HG02973 (cell line): ENCODE data around the gene DDX54.

Experiments used
- ATAC-seq: cut with Tn5 transposase; IDR thresholded peaks from one replicate; pipeline ENCODE4 v1.9.1; 2021; ENCODE audit warnings: moderate library complexity; ENCODE audit not compliant: unreplicated experiment

Gene DDX54

GRCh38 chr12:113165521-113166450 is 19.5 kb downstream of the DDX54 start:
- no peak for ATAC-seq

DNA sequence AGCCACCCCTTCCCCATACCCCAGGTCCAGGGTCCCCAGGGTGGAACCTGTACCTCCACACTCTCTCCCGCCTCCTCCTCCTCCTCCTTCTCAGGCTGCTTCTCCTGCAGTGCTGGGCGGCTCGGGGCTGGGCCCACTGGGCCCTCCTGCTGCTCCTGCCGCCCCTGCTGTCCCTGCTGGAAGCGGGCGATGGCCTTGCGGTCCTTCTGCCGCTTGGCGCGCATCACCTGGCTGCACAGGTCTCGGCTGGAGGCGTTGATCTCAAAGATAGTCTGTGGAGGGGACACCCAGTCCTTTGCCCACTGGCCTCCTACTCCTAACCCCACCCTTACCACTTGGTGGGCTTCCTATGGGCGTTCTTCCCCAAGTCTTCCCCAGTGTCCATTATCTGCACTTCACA is 21.3 kb downstream of the DDX54 start:
- no peak for ATAC-seq

GRCh38 chr12:113163030-113163360 is 22.3 kb downstream of the DDX54 start:
- no peak for ATAC-seq

DNA sequence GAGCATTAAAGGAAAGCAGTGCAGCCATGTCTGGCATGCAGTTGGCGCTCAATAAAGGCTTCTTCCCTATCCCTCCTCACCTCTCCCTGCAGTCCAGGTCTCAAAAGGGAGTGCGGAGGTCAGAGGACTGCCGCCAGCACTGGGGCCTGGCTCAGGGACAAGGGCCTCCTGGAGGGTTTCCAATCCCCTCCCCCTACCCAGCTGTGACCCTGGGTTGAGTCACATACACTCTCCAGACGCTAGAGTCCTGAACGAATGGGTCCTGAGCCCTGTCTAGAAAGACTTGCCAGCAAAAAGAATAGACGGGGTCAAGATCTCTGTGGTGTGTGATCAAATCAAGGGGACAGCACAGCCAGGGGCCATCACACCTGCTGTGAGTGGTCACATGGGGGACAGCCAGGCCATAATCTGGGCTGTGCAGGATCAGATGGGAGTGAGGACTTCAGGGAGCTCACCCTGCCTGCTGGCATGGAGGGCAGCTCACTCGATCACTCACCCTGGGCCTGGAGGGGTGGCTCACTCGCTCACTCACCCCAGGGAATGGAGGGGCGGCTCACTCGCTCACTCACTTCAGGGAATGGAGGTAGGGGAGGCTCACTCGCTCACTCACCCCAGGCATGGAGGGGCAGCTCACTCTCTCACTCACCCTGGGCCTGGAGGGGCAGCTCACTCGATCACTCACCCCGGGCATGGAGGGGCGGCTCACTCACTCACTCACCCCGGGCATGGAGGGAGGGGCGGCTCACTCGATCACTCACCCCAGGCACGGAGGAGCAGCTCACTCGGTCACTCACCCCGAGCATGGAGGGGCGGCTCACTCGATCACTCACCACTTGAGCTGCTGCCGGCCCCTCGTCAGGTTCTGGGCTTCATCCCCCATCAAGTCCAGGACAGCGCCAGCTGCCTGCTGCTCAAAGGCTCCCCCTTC is 22.9 kb downstream of the DDX54 start:
- ATAC-seq: no peak

DNA sequence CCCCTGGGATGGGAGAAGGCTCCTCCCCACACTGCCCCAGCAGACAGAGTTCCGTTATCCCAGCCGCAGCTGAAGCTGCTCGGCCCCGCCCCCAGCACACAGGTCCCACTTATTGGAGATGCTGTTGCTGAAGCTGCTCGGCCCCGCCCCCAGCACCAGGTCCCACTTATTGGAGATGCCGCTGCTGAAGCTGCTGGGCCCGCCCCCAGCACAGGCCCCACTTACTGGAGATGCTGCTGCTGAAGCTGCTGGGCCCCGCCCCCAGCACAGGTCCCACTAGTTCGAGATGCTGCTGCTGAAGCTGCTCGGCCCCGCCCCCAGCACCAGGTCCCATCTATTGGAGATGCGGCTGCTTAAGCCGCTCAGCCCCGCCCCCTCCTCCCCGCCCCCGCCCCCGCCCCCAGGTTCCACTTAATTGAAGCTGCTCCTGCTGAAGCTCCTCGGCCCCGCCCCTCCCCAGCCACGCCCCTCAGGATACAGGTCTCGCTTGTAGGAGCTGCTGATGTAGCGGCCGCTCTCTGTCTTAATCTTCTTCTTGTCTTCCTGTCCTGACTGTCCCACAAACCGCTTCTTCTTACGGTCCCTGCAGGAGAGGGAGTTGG is 23.8 kb downstream of the DDX54 start:
- ATAC-seq: no peak

DNA sequence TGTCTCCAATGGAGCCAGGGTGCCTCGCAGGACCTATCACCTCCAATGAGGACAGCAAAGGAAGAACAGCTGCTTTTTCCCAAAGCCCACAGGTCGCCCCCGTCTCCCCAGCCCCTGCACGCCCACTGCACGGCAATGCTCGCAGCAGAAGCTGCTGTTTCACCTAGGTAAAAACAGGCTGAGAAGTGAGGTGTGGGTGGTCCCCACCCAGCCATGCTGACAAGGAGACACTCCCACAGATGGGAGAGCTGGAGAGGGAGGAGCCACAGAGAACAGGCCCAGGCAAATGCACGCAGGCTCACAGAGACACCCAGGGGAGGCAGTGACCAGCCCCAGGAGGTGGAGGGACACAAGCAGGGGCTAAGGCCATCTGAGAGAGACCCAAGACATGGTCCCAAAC is 25.3 kb downstream of the DDX54 start:
- no peak for ATAC-seq

- ATAC-seq: no peak
These were observed 26.7 kb downstream of the DDX54 start for GRCh38 chr12:113158439-113159203.

- no peak for ATAC-seq
These were observed 27.9 kb downstream of the DDX54 start for GRCh38 chr12:113157218-113157859.

- ATAC-seq: no peak
These were observed 29.6 kb downstream of the DDX54 start for GRCh38 chr12:113155646-113156045.

- no peak for ATAC-seq
These were observed 30.2 kb downstream of the DDX54 start for GRCh38 chr12:113155060-113155459.

GRCh38 chr12:113154351-113154973 is 30.8 kb downstream of the DDX54 start:
- no peak for ATAC-seq

- ATAC-seq: peak; percentile 53
These were observed 32.2 kb downstream of the DDX54 start for GRCh38 chr12:113152835-113153814.

GRCh38 chr12:113152196-113152834 is 33.0 kb downstream of the DDX54 start:
- no peak for ATAC-seq

DNA sequence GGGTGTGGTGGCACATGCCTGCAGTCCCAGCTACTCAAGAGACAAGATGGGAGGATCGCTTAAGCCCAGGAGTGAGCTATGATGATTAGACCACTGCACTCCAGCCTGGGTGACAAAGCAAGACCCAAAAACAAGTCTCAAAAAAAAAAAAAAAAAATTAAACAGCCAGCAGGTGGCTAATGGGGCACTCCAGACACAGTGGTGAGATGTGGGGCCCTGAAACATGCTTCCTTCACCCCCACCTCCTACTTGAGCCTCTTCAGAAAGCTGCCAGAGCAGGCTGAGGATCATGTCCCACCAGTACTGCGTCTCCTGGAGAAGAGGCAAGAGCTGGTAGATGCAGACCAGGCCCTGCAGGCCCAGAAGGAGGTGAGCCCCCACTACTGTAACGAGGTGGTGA is 33.6 kb downstream of the DDX54 start:
- ATAC-seq: no peak

DNA sequence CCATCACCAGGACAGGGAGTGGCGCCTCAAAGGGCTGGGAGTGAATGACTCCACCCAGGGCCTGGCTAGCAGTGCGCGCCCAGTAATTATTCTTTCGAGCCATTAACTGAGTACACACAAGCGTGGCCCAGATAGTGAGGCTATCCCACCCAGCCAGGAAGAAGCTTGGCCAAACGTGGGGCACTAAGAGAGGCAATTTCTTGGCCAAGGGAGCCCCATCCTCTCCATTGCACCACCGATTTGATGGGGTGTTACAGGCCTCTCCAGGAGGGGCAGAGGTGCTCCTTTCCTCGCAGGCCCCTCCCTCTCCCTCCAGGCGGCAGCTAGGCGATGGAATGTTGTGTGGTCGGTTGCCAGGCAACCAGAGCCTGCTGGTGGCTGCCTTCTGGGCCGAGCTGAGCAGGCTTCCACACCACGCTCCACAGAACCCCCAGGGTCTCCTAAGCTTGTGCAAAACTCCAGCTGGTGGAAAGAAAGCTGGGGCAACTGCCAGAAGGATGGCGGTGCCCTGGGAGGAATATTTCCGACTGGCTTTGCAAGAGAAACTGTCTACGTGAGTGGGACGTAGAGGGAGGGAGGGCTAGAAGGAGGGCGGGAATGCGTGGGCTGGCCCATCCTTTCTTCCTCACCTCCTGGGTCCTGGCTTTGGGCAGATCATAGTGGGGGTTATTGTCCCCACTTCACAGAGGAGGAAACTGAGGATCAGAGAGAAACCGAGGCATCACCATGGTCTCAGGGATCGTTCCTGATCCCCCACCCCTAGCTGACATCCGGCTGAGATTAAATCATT is 35.7 kb downstream of the DDX54 start, which contains the start of gene CFAP73:
CFAP73 (plus strand) TSS at position 364 of the 790 bp plus-strand sequence; CDS start at position 498, 134 bp downstream.
- no peak for ATAC-seq

DNA sequence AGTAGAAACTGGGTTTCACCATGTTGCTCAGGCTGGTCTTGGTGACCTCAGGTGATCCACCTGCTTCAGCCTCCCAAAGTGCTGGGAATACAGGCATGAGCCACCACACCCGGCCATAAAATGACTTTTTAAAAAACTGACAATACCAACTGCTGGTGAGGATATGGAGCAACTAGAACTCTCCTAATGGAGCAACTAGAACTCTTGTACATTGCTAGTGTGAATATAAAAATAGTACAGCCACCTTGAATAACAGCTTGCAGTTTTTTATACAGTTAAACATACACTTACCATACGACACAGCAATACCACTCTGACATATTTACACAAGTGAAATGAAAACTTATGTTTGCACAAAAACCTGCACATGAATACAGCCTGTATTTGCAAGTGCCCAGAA is 38.3 kb downstream of the DDX54 start:
- ATAC-seq: no peak
